OCI-LY7 (cell line): ENCODE results near the gene GYS2. TPM values are rescaled to one million over a fixed set of nuclear protein-coding genes. Genes with fewer than 3 reads are reported as not detected.

ENCODE experiments used
- BruUV-seq: library from RNA; stranded (reverse); fragments of 400-500 nt; replicated peaks from 2 replicates; lab custom pipeline; 2021; lab: Mats Ljungman, UMichigan
- CTCF ChIA-PET: fragments of 300-600 bp; sonication (Branson Sonifier 250); formaldehyde crosslinking; loops from one replicate; lab custom pipeline; 2022; ENCODE audit warnings: antibody characterized with exemption; ENCODE audit not compliant: unreplicated experiment; lab: Charles Lee
- POLR2A ChIA-PET: fragments of 300-600 bp; sonication (Branson Sonifier 250); formaldehyde crosslinking; loops from one replicate; lab custom pipeline; 2022; ENCODE audit warnings: antibody characterized with exemption; lab: Charles Lee
- DNase-seq: peaks from one replicate; pipeline ENCODE4 v3.0.0-alpha.2; 2015; ENCODE audit warnings: low spot score
- H2AFZ ChIP-seq: fragments of 200-600 bp; sonication (generic), shearing (Covaris generic); 2 replicates; pipeline ENCODE4 v1.6.1; 2014; ENCODE audit warnings: mild to moderate bottlenecking, antibody characterized with exemption, low read length, moderate library complexity
- H3K27ac ChIP-seq: fragments of 200-600 bp; sonication (generic); 2 replicates; pipeline ENCODE4 v1.5.1; 2014; ENCODE audit warnings: mixed run types, low read depth, mild to moderate bottlenecking, moderate library complexity, low read length, inconsistent platforms; ENCODE audit not compliant: poor library complexity, severe bottlenecking
- H3K36me3 ChIP-seq: fragments of 200-600 bp; sonication (generic); 2 replicates; pipeline ENCODE4 v1.6.1; 2014; ENCODE audit warnings: mild to moderate bottlenecking, antibody characterized with exemption, low read length, moderate library complexity, mixed read lengths; ENCODE audit not compliant: insufficient read depth
- H3K4me1 ChIP-seq: fragments of 200-600 bp; sonication (generic); 2 replicates; pipeline ENCODE4 v1.5.1; 2014; ENCODE audit warnings: mild to moderate bottlenecking, low read length; ENCODE audit not compliant: insufficient read depth, poor library complexity, severe bottlenecking
- H3K4me2 ChIP-seq: fragments of 200-600 bp; sonication (generic); 2 replicates; pipeline ENCODE4 v1.6.1; 2014; ENCODE audit warnings: mild to moderate bottlenecking, low read length
- H3K4me3 ChIP-seq: fragments of 200-600 bp; sonication (generic); 2 replicates; pipeline ENCODE4 v1.5.1; 2014; ENCODE audit warnings: mild to moderate bottlenecking, low read depth, low read length; ENCODE audit not compliant: poor library complexity, severe bottlenecking
- H3K79me2 ChIP-seq: fragments of 200-600 bp; sonication (generic); 2 replicates; pipeline ENCODE4 v1.6.1; 2016; ENCODE audit warnings: low read depth, mild to moderate bottlenecking, low read length, moderate library complexity, mixed read lengths; ENCODE audit not compliant: insufficient read depth
- H3K9me2 ChIP-seq: fragments of 200-600 bp; sonication (generic); 2 replicates; pipeline ENCODE4 v1.6.1; 2016; ENCODE audit warnings: mild to moderate bottlenecking, low read length, mixed read lengths; ENCODE audit not compliant: insufficient read depth
- H3K9me3 ChIP-seq: fragments of 200-600 bp; sonication (generic); 2 replicates; pipeline ENCODE4 v1.6.1; 2014; ENCODE audit warnings: mild to moderate bottlenecking, mixed run types, low read length, mixed read lengths
- H4K20me1 ChIP-seq: fragments of 200-600 bp; sonication (generic); 2 replicates; pipeline ENCODE4 v1.6.1; 2014; ENCODE audit warnings: mild to moderate bottlenecking, antibody characterized with exemption, low read length, moderate library complexity, mixed read lengths; ENCODE audit not compliant: insufficient read depth
- EZH2phosphoT487 ChIP-seq: fragments of 200-600 bp; sonication (generic); IDR thresholded peaks from 2 replicates; pipeline ENCODE4 v1.6.1; 2018; ENCODE audit warnings: low read depth, borderline replicate concordance, mild to moderate bottlenecking, mixed run types, antibody characterized with exemption, low read length, moderate library complexity, mixed read lengths
- intact Hi-C: fragments of 100-400 bp; cut with micrococcal nuclease; formaldehyde crosslinking; loops from one replicate; pipeline ENCODE4 v1.10.0; 2022; ENCODE audit not compliant: unreplicated experiment
- total RNA-seq, 2 experiments: library from RNA; depleted of rRNA in 1 of 2; stranded (reverse); fragments of >200 nt in 1 of 2; shearing (Covaris generic) in 1 of 2; gene quantifications; 2 replicates each; pipeline ENCODE4 v1.2.3, GENCODE V29; 2014 to 2022
- TF ChIP-seq, protein P1 (sequence below): fragments of 200-600 bp; sonication (generic); conservative IDR thresholded peaks from 2 replicates; pipeline ENCODE4 v1.5.1; 2014; ENCODE audit warnings: mild to moderate bottlenecking, antibody characterized with exemption, low read length, moderate library complexity, mixed read lengths

GYS2 gene
- total RNA-seq, 2 experiments from 2014 or later = not detected

DNA sequence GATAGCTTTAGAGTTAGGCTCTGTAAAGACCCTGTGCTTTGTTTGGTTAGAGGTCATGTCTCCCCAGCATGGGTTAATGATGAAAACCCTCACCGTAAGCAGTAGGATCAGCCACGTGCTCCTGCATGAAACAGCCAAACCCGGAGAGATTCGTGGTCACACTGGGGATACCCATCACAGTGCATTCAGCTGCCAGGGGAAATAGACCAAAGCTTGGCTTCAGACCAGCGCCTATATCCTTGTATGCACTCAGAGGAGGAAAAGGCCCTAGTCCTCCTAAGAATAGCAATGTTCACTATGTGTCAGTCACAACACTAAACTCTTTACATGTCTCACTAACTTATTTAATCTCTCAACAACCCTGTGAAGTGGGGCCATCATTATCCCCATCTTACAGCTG is 62.2 kb downstream of the GYS2 start:
- no TSS peak for BruUV-seq
- H3K79me2 ChIP-seq = no peaks in the 10 kb centered on the region
- H4K20me1 ChIP-seq = no peaks in the 10 kb centered on the region
- intact Hi-C loops = no loop called here
- no peak overlapping the region for H3K27ac ChIP-seq
- no peaks in the 10 kb centered on the region for H3K36me3 ChIP-seq
- ChIA-PET CTCF (no interaction called here), POLR2A (interaction anchor here (0.7 to 1.2 kb wide), 3 partner anchors 9 to 248 kb away, joined by 3 read pairs; no protein-coding TSS in a partner anchor)
- H3K4me3 ChIP-seq = no peak overlapping the region
- no peak overlapping the region for H2AFZ ChIP-seq
- no peaks in the 10 kb centered on the region for H3K9me2 ChIP-seq
- no peak overlapping the region for H3K4me2 ChIP-seq
- no peaks in the 10 kb centered on the region for H3K4me1 ChIP-seq
- no peaks in the 10 kb centered on the region for H3K9me3 ChIP-seq
- TF ChIP-seq EZH2phosphoT487 = no peak
- TF ChIP-seq, protein P1, sequence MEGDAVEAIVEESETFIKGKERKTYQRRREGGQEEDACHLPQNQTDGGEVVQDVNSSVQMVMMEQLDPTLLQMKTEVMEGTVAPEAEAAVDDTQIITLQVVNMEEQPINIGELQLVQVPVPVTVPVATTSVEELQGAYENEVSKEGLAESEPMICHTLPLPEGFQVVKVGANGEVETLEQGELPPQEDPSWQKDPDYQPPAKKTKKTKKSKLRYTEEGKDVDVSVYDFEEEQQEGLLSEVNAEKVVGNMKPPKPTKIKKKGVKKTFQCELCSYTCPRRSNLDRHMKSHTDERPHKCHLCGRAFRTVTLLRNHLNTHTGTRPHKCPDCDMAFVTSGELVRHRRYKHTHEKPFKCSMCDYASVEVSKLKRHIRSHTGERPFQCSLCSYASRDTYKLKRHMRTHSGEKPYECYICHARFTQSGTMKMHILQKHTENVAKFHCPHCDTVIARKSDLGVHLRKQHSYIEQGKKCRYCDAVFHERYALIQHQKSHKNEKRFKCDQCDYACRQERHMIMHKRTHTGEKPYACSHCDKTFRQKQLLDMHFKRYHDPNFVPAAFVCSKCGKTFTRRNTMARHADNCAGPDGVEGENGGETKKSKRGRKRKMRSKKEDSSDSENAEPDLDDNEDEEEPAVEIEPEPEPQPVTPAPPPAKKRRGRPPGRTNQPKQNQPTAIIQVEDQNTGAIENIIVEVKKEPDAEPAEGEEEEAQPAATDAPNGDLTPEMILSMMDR = no peak
- DNase-seq = no peak

DNA sequence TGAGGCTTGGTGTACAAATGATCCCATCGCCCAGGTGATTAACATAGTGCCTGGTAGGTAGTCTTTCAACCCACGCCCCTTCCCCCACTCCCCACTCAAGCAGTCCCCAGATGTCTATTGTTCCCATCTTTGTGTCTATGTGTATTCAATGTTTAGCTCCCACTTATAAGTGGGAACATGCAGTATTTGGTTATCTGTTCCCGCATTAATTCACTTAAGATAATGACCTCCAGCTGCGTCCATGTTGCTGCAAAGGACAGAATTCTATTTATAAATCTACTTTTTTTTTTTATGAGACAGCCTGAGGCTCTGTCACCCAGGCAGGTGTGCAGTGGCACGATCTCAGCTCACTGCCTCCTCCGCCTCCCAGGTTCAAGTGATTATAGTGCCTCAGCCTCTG is 62.9 kb downstream of the GYS2 start:
- H3K9me2 ChIP-seq = no peaks in the 10 kb centered on the region
- no TSS peak for BruUV-seq
- CTCF ChIA-PET = no interaction called here
- no peak overlapping the region for H3K27ac ChIP-seq
- TF ChIP-seq, protein P1 = no peak
- TF ChIP-seq EZH2phosphoT487 = no peak
- H3K79me2 ChIP-seq = no peaks in the 10 kb centered on the region
- POLR2A ChIA-PET = interaction anchor here (0.9 kb wide), 1 partner anchor 9 kb away, joined by 3 read pairs; no protein-coding TSS in a partner anchor
- H4K20me1 ChIP-seq = no peaks in the 10 kb centered on the region
- DNase-seq = no peak
- H3K36me3 ChIP-seq = no peaks in the 10 kb centered on the region
- H3K4me3 ChIP-seq = no peak overlapping the region
- no peak overlapping the region for H3K4me2 ChIP-seq
- H2AFZ ChIP-seq = no peak overlapping the region
- no peaks in the 10 kb centered on the region for H3K4me1 ChIP-seq
- no peaks in the 10 kb centered on the region for H3K9me3 ChIP-seq
- intact Hi-C loops = no loop called here

DNA sequence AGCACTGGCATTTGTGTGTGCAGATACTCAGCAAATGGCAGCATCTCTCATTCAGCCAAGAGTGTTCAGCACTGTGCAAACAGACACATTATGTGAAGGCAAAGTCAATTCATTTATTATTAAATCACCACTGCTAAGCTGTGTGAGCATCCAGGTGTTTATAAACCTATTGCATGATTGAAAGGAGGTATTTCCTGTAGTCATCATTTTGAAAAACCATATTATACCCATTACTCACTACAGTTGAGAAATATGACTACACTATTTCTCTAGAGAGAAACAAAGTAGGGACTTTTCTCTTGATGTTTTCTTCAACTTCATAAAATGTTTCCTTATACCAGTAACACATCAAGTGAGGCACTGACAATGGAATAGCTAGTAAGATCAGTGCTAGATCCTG is 64.8 kb downstream of the GYS2 start:
- Histone ChIP-seq H3K9me3 (no peaks in the 10 kb centered on the region), H3K36me3 (no peaks in the 10 kb centered on the region), H3K9me2 (no peaks in the 10 kb centered on the region), H3K4me3 (no peak overlapping the region), H3K27ac (no peak overlapping the region), H2AFZ (no peak overlapping the region), H4K20me1 (no peaks in the 10 kb centered on the region), H3K4me2 (no peak overlapping the region), H3K79me2 (no peaks in the 10 kb centered on the region), H3K4me1 (no peaks in the 10 kb centered on the region)
- ChIA-PET POLR2A (interaction anchor here (0.7 kb wide), 1 partner anchor 23 kb away, joined by 3 read pairs; no protein-coding TSS in a partner anchor), CTCF (no interaction called here)
- intact Hi-C loops = no loop called here
- BruUV-seq = no TSS peak
- no peak for TF ChIP-seq EZH2phosphoT487
- TF ChIP-seq, protein P1 = no peak
- DNase-seq = no peak
